Neutrophil (primary cell): ENCODE results near the gene WDR7.

Experiments used
- H3K27ac ChIP-seq: fragments of 200-600 bp; sonication (generic); 2 replicates; pipeline ENCODE4 v1.5.1; 2016; ENCODE audit warnings: mild to moderate bottlenecking, moderate library complexity
- H3K27me3 ChIP-seq: fragments of 200-600 bp; sonication (generic); 2 replicates; pipeline ENCODE4 v1.6.0; 2016; ENCODE audit warnings: mild to moderate bottlenecking
- H3K36me3 ChIP-seq: fragments of 200-600 bp; sonication (generic); 2 replicates; pipeline ENCODE4 v1.5.1; 2017
- H3K4me1 ChIP-seq, 2 experiments: fragments of 200-600 bp in 1 of 2; sonication (generic) in 1 of 2; 1 replicate in 1 of 2; 2 replicates in 1 of 2; pipeline versions ENCODE4 v1.5.1 to v1.6.1; 2013 to 2016; ENCODE audit warnings: low read depth in 1 of 2, low read length in 1 of 2, mild to moderate bottlenecking in 1 of 2, moderate library complexity in 1 of 2; ENCODE audit not compliant: control insufficient read depth in 1 of 2, insufficient read depth in 1 of 2
- H3K4me3 ChIP-seq, 2 experiments: fragments of 200-600 bp in 1 of 2; sonication (generic) in 1 of 2; 1 replicate in 1 of 2; 2 replicates in 1 of 2; pipeline ENCODE4 v1.5.1; 2013 to 2016; ENCODE audit warnings: low read depth in 1 of 2, low read length in 1 of 2, mild to moderate bottlenecking in 1 of 2, moderate library complexity in 1 of 2
- H3K9me3 ChIP-seq: fragments of 200-600 bp; sonication (generic); 2 replicates; pipeline ENCODE4 v1.5.1; 2016
- CTCF ChIP-seq: fragments of 200-600 bp; sonication (generic); IDR thresholded peaks from 2 replicates; pipeline ENCODE4 v1.5.1; 2016; ENCODE audit warnings: antibody characterized with exemption

WDR7 gene

GRCh38 chr18:56955490-56955889 is 304.3 kb downstream of the WDR7 start:
- no peak for TF ChIP-seq CTCF
- Histone ChIP-seq H3K9me3 (no peaks in the 10 kb centered on the region), H3K36me3 (no peaks in the 10 kb centered on the region), H3K27ac (no peak overlapping the region), H3K4me1 (no peaks in the 10 kb centered on the region), H3K27me3 (no peaks in the 10 kb centered on the region), H3K4me3 (no peak overlapping the region)

GRCh38 chr18:56959120-56959519 is 308.0 kb downstream of the WDR7 start:
- no peak overlapping the region for H3K27ac ChIP-seq
- H3K36me3 ChIP-seq: no peaks in the 10 kb centered on the region
- H3K9me3 ChIP-seq: no peaks in the 10 kb centered on the region
- no peak overlapping the region for H3K4me3 ChIP-seq
- TF ChIP-seq CTCF: no peak
- no peaks in the 10 kb centered on the region for H3K4me1 ChIP-seq
- H3K27me3 ChIP-seq: no peaks in the 10 kb centered on the region

- TF ChIP-seq CTCF: no peak
- Histone ChIP-seq H3K4me3 (no peak overlapping the region), H3K36me3 (no peaks in the 10 kb centered on the region), H3K27me3 (no peaks in the 10 kb centered on the region), H3K9me3 (no peaks in the 10 kb centered on the region), H3K27ac (no peak overlapping the region), H3K4me1 (no peaks in the 10 kb centered on the region)
Measured at GRCh38 chr18:56962322-56962721, 311.2 kb downstream of the WDR7 start.

GRCh38 chr18:56967035-56967434 is 315.9 kb downstream of the WDR7 start:
- Histone ChIP-seq H3K27ac (no peak overlapping the region), H3K4me3 (no peak overlapping the region), H3K36me3 (no peaks in the 10 kb centered on the region), H3K9me3 (no peaks in the 10 kb centered on the region), H3K27me3 (no peaks in the 10 kb centered on the region), H3K4me1 (no peaks in the 10 kb centered on the region)
- no peak for TF ChIP-seq CTCF

- no peak overlapping the region for H3K27ac ChIP-seq
- no peaks in the 10 kb centered on the region for H3K4me1 ChIP-seq
- H3K36me3 ChIP-seq: no peaks in the 10 kb centered on the region
- H3K4me3 ChIP-seq: no peak overlapping the region
- no peaks in the 10 kb centered on the region for H3K27me3 ChIP-seq
- no peak for TF ChIP-seq CTCF
- no peaks in the 10 kb centered on the region for H3K9me3 ChIP-seq
Measured at GRCh38 chr18:56973487-56973886, 322.3 kb downstream of the WDR7 start.

GRCh38 chr18:56974141-56974540 is 323.0 kb downstream of the WDR7 start:
- Histone ChIP-seq H3K36me3 (no peaks in the 10 kb centered on the region), H3K27ac (no peak overlapping the region), H3K27me3 (no peaks in the 10 kb centered on the region), H3K4me1 (no peaks in the 10 kb centered on the region), H3K9me3 (no peaks in the 10 kb centered on the region), H3K4me3 (no peak overlapping the region)
- no peak for TF ChIP-seq CTCF
